AML-193 (cell line): ENCODE data around the gene PRMT9.
A peak's percentile ranks its signal among the peaks of the same experiment; 100 is the strongest.

Source experiments
- DNase-seq, 2 experiments: peaks; one replicate each; lab custom pipeline; 2025; lab: John Stamatoyannopoulos, UW

PRMT9 gene

DNA sequence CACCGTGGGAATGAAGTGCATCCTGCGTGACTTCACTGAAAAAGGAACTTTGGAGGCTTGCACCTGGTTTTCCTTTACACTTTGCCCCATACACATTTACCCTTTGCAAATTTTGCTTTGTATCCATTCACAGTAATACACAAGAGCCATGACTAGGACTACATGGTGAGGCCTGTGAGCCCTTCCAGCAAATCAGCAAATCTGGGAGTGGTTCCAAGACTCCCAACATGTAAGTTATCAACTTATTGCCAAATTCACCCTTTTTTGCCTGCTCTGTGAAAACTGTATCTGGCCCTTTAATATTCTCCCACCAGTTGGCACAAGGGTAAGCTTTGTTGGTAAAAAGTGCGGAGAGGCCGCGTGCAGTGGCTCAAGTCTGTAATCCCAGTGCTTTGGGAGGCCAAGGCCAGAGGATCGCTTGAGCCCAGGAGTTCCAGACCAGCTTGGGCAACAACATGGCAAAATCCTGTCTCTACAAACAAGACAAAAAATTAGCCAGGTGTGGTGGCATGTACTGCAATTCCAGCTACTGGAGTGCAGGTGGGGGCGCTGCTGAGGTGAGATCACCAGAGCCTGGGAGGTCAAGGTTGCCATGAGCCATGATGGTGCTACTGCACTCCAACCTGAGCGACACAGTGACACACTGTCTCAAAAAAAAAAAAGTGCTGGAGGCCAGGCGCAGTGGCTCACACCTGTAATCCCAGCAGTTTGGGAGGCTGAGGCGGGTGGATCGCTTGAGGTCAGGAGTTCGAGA is 5.0 kb downstream of the PRMT9 start:
- no peak for DNase-seq

DNA sequence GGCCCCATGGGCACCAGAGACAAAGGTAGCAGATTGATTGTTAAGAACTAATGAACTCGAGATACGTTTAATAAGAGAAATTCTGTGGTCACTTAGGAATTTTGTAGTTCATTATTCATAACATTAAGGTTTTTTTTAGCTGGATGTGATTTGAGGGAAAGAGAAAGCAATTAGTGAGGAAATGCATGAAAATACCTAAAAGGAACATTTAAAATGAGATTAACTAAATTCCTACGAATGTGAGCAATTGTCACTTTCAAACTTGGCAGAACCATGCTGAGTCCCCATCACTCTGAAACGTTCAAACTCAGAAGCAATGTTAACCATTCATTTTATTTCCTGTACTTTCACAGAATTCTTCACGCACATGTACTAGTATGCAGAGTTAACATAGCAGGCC is 5.9 kb downstream of the PRMT9 start:
- no peak for DNase-seq

DNA sequence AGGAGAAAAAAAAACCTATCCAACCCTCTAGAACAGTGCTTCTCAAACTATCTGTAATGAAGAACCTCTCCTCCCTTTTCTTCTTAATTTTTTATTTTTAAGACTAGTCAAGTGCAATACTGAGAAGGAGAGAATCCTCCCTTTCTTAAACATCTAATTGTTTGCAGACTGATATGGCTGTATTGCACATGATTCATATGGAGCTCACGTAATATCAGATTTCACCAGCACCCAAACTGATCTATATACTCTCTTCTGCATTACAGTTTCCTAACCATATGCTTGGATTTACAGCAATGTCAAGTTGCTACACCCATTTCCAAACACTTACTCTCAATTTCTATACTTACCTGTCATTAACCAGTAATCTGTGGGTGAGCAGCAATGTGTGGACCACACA is 9.5 kb downstream of the PRMT9 start:
- DNase-seq: no peak

DNA sequence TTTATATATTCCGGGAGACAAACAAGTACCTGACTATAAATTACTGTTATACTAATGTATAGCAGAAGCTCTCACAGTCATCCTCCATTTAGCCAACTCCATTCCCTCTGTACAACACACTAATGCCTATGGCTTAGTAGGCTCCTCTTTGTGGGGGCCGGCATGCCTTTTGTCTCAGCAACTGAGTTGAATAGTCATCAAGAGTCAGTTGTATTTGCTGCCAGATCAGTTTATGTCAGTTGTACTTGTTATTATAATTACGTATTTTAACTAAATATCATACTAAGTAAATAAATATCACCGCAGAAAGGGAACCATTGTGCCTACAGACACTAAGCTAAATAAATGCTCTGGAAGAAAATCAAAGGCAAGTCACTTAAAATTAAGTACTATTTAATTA is 9.9 kb downstream of the PRMT9 start:
- DNase-seq: no peak

DNA sequence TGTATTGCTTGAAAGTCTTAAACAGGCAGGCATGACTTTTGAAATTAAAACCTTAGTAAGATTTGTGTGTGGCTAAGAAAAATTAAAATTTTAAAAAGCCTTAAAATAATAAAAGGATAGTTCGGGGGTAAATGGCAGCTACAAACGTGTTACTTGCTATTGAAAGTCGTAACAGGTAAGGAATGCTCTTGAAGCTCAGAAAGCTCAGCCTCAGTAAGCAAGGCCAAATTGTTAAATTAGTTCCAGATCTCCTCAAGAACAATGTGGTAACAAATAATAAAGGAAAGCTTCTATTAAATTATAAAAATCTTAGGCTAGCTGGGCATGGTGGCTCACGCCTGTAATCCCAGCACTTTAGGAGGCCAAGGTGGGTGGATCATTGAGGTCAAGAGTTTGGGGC is 25.5 kb downstream of the PRMT9 start:
- no peak for DNase-seq

DNA sequence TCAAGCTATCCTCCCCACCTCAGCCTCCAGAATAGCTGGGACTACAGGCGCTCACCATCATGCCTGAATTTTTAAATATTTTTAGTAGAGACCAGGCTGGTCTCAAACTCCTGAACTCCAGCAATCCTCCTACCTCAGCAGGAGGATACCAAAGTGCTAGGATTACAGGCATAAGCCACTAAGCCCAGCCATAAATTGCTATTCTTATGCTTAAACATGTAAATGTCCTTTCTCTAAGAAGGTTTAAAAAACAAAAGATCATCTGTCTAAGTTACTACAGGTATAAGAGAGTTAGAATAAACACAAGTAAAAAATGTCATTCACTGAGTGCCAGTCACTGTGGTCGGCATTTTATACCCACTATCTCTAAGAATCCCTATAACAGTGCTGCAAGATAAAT is 28.3 kb downstream of the PRMT9 start:
- DNase-seq: no peak

DNA sequence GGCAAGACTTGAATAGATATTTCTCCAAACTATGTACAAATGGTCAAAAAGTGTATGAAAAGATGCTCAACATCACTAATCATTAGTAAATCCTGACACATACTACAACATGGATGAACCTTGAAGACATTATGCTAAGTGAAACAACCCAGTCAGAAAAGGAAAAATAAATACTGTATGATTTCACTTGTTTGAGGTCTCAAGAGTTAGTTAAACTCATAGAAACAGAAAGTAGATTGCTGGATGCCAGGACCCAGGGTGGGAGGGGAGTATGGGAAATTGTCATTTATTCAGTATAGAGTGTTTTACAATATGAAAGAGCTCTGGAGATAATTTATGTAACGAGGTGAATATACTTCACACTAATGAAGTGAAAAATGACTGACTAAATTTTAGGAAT is 32.4 kb downstream of the PRMT9 start:
- DNase-seq: no peak

DNA sequence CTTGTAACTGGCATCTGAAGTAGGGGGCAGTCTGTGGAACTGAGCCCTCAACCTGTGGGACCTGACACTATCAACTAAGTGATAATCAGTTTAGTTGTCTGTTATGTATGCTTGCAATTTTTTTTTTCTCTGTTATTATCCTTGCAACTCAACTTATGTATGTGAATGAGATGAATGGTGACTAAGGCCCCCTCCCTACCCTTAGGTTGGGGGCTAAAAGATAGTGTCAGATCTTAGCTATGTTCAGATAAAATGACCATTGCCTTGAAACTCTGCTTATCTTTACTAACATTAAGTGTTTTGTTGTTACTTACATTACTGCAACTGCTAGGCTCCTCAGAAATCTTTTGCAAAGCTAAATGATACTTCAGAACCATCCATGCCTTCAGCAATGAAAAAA is 35.3 kb downstream of the PRMT9 start:
- DNase-seq: no peak

DNA sequence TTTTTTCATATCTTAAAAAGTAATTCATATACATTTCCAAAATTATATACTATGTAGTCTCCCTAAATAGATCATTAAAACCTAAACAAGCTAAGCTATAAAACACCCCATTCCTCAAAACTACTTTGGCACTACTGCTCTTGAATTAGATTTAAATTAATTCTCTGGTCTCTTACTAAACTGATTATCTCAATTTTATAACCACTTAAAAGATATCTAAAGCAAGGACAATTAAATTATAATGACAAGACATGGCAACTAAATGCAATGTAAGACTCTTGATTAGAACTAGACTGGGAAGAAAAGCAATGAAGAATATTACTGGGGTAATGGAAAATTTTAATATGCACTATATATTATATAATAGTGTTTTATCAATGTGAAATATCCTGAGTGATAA is 38.9 kb downstream of the PRMT9 start:
- no peak for DNase-seq

DNA sequence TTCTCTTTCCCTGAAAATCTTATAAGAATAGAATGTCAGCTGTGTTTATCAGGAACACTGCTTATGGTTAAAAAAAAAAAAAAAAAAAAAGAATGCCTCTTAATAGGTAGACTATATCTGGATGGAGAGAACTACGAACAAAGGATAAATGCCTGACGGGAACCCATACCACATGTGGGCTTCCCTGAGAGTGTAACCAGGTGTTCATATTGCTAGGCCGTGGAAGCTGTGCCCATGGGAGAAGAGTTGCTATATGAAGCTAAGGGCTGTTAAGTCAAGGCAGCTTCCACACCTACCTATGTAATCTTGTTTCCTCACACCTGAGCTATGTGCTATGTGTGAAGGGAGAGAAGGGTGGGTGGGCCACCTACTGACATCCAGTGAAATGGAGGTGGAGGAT is 39.5 kb downstream of the PRMT9 start:
- DNase-seq: no peak

DNA sequence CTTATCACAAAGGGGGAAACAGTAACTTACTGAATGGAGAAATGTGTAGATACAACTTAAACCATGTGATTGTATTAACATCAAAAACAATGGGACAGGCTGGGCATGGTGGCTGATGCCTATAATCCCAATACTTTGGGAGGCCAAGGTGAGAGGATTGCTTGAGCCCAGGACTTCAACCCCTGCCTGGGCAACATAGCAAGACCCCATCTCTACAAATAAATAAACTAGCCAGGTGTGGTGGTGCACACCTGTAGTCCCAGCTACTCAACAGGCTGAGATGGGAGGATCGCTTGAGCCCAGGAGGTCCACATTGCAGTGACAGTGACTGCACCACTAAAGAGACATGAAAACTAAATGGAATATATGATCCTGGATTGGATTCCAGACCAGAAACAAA is 40.3 kb downstream of the PRMT9 start:
- DNase-seq: no peak

DNA sequence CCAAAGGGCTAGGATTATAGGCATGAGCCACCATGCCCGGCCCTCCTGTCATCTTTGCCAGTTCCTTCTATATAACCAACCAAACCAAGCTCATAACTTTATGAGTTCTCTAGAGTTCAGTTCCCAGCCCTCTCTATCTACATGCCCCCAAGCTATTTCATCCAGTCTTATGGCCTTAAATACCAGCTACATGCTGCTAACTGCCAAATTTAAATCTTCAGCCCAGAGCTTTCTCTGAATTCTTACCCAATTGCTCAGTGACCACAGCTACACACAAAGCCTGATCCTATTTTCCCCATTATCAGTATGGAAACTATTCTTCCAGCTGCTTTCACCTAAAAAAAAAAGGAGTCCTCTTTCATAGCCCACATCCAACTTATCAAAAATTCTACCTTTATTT is 43.6 kb downstream of the PRMT9 start:
- no peak for DNase-seq

DNA sequence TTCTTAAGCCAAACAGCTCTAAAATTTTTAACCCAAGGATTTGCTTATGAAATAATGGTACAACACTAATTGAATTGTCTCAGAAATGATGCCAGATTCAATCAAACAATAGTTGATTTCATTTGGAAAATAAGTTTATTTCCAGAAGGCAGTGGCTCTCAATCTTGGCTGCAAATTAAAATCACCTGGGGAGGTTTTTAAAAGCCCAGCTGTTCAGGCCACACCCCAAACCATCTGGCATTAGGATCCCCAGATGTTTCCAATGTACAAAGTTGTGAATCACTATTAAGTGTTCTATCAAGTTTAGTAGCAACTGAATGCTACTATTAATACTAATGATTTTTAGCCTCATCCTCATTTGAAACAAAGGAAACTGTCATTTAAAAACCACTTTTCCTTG is 44.6 kb downstream of the PRMT9 start:
- DNase-seq: no peak

DNA sequence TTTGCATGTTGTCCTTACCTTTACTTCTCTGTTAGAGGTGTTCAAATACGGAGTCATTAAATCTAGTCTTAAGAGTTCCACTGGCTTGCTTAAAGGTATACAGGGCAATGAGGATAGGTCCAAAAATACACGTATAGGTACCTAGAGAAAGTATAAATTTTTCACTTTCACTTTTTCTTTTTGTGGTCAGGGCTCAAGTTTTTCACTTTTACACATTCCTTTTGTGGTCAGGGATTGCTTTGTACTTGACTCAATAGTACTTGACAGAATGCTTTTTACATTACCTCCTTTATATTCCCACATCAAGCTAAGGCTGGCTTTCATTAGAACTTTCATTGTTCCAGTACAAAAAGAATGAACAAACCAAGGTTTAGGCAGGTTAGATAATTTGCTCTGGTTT is 45.0 kb downstream of the PRMT9 start:
- DNase-seq: no peak

DNA sequence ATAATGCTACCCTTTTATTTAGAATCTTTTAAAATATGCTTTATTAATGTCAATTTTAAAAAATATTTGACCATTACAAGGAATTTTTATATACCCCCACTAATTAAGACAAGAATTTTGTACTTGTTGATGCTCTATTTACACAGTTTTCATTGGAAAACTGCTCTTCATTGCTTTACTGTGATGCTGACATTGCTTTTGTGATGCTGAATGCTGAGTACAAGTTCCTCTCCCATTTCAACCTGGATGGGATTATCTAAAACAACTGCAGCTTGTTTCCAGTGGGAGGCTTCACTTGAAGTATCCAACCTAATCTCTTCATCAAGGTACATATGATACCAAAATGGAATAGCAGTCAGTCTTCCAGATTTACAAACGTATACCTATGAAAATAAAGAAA is 45.6 kb downstream of the PRMT9 start:
- no peak for DNase-seq

DNA sequence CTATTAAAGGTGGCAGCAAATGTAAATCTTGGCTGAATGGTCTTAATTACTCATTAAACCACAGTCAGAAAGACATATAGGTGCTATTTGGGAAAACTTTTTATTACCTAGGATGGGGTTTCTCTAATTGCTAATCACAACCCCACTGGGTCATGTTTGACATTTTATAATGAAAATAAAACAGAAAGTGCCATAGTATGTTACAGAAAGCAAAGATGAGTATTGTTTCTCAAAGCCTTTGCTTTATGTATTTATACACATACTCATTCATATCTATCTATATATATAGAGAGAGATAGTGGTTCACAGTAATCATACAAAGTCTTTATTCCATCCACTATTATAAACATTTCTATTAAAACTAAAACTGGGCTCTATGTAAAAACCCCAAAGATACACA is 48.6 kb downstream of the PRMT9 start:
- no peak for DNase-seq

DNA sequence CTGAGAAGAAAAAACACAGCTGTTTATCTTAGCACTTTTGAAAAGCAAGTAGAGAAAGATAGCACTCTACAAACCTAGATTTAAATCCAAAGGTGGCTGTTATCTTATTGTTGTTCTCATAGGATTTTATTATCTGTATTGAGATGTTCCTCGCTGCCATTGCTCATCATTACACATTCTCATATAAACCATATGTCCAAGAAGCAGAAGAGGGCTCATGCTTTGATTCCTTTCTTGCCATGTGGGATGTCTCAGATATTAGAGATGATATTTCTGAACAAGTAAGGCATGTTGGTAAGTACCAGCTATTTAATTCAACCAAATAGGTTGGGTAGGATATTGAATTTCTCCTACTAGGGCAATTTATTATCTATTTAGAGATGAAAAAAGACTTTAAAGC is 50.3 kb downstream of the PRMT9 start:
- DNase-seq: no peak

DNA sequence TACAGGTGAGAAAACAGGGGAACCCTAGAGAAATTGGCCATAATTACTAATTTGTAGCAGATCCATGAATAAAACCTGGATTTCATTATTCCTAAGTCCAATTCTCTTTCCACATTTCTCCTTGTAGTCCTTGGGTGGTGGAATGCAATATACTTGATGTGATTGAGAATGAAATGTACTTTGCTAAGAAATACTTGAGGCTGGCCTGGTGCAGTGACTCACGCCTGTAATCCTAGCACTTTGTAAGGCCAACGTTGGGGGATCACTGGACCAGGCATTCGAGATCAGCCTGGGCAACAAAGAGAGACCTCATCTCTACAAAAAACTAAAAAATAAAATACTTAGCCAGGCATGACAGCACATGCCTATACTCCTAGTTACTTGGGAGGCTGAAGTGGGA is 50.9 kb downstream of the PRMT9 start:
- no peak for DNase-seq

DNA sequence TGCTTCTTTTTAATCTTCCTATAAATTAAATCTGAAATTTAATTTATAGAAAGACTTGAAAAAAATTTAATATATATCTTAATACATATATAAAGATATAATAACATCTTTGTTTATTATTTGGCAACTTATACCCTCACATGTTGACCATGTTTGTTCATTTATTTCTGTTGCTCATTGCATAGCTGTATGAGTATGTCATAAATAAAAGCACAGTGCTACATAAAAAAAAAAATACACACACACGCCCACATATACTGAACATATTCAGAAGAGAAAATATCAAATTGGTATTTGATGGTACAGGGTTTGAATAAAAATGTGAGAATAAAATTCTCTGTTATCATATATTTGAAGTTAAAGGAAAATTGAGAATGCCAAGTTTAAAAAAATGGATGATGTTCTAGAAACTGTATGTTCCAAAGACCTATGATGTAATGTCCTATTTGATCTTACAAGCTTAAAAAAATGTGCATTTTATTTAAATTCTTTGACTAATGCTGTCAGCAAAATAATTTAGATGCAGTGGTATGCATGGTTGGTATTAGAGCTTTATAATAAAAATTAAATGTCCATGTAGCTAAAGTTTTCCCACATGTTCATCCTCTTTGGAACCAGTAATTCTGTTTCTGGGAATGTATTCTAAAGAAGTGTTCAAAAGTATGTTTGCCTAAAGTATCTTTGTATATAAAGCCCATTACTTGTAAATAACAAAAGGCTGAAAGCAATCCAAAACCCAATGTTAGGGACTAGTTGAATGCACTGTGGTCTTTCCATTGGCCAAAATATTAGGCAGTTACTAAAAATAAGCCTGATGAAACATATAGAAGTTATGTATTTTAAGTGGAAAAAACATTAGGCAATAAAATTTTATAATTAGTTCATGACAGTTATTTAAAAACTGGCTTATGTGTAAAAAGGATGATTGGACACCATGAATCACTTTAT is 53.9 kb downstream of the PRMT9 start:
- no peak for DNase-seq

DNA sequence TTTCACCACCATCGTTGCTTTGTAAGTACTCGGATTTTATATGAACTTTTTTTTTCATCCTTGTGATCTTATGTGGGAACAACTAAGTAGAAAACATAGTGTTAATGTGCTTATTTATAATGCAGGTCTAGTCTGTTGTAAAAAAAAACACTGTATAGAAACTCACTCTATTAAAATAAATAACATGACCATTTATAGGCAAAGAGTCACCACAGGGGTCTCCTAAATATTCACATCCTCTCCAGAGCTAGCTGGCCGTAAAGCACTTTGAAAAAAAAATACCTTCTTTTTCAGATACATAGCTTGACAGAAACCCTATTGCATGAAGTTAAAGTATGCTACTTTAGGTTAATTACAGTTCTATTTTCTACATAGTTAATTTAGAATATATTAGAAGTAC is 55.5 kb downstream of the PRMT9 start:
- no peak for DNase-seq

DNA sequence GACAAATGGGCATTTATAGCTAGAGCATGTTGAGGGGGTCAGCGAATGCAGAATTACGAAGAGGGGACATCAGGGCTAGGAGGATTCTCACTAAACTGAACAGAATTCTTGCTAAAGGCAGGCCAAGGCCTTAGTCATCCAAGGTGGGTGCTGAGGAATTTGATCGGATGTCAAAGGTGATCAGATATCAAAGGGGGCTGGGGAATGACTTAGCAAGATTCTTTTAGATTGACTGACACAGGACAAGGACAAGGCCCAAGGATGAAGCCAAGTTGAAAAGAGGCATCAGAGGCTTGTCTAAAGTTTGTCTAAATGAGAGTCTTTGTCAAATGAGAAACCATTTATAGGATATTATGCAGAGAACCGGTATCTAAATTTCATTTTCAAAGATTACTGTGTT is 57.1 kb downstream of the PRMT9 start:
- no peak for DNase-seq

DNA sequence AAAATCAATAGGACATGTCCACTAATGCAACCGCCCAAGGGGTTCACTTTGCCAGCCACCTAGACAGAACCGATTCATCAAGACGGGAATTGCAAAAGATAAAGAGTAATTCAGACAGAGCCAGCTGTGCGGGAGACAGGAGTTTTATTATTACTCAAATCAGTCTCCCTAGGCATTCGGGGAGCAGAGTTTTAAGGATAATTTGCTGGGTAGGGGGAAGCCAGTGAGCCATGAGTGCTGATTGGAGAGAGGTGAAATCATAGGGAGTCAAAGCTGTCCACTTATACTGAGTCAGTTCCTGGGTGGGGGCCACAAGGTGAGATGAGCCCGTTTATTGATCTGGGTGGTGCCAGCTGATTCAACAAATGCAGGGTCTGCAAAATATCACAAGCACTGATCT is 58.2 kb downstream of the PRMT9 start:
- DNase-seq: no peak

DNA sequence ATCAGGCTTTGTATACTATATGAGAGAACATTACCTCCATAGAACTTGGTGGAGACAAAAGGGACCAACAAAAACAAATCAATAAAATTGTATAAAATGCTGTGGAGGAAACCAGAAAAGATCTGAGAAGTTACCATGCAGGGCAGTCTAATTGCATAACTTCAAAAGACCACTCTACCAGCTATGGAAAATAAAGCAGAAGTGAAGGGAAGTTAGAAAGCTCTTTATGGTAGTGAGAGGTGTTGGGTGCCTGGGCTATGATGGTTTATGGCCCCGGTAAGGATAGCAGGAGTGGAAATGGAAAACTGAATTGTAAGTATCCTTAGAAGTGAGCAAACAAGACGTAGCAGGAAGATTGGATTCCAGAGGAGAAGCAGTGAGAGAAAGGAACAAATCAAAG is 63.6 kb downstream of the PRMT9 start:
- DNase-seq: peak; percentile 24 to 25
